ENCODE measurements around the gene ZNF787.

GRCh38 chr19:56069642-56070041 lies 51.5 kb downstream of the ZNF787 start:
- TF ChIP-seq CTCF (conservative IDR thresholded peaks at IDR 0.05) (no peak), ZFX (IDR thresholded peaks at IDR 0.05) (no peak)

Data from C4-2B (cell line).